Duodenal mucosa (tissue), 2 donors: ENCODE measurements around the gene PDE4A.
"Not testable (repeated sequence)": the region's sequence is repeated elsewhere in the genome, so short reads cannot be mapped to it uniquely, and the experiment has no call there.

Experiments used
- H3K27ac ChIP-seq: one replicate; pipeline ENCODE4 v1.7.0; 2013; ENCODE audit warnings: low read depth, low read length
- H3K27me3 ChIP-seq, 2 donors: one replicate each; pipeline ENCODE4 v1.7.0; 2013; ENCODE audit warnings: low read length in 2 of 2, control low read depth in 1 of 2; ENCODE audit not compliant: insufficient read depth in 2 of 2, control insufficient read depth in 1 of 2
- H3K36me3 ChIP-seq, 2 donors: one replicate each; pipeline ENCODE4 v1.7.0; 2013; ENCODE audit warnings: low read length in 2 of 2, control low read depth in 1 of 2; ENCODE audit not compliant: insufficient read depth in 2 of 2, control insufficient read depth in 1 of 2
- H3K4me1 ChIP-seq, 2 donors: one replicate each; pipeline ENCODE4 v1.7.0; 2013; ENCODE audit warnings: low read length in 2 of 2, control low read depth in 1 of 2; ENCODE audit not compliant: insufficient read depth in 2 of 2, control insufficient read depth in 1 of 2
- H3K4me3 ChIP-seq, 2 donors: one replicate each; pipeline ENCODE4 v1.7.0; 2013; ENCODE audit warnings: low read length in 2 of 2, low read depth in 1 of 2
- H3K9ac ChIP-seq, 2 donors: one replicate each; pipeline ENCODE4 v1.7.0; 2013; ENCODE audit warnings: low read length in 2 of 2, low read depth in 1 of 2
- H3K9me3 ChIP-seq, 2 donors: one replicate each; pipeline ENCODE4 v1.7.0; 2013; ENCODE audit warnings: low read length in 2 of 2, control low read depth in 1 of 2; ENCODE audit not compliant: control insufficient read depth in 1 of 2

Gene PDE4A

DNA sequence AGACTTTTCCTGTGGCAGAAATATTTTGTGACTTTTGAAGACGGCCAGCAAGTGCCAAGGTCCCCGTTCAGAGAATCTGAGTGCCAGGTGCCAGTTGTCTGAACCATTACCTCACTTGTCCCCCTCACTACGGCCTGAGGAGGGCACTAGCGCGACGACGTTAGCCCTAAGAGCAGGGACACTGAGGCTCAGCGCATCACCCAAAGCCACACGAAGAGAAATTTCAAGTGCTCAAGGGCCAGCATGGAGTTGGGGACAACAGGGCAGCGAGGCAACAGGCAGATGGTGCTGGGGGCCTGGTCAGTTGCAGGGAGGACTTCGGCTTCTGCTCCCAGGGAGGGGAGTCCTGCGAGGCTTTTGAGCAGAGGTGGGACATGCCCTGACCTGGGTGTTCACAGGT lies 30.5 kb upstream of the PDE4A start:
- Histone ChIP-seq H3K27me3 (no peaks in the 10 kb centered on the region), H3K4me1 (no peaks in the 10 kb centered on the region), H3K36me3 (peaks cover 11 to 39% of the 10 kb centered on the region in 2 donors), H3K9me3 (no peaks in the 10 kb centered on the region), H3K27ac (no peak overlapping the region), H3K4me3 (no peak overlapping the region), H3K9ac (no peak overlapping the region)

DNA sequence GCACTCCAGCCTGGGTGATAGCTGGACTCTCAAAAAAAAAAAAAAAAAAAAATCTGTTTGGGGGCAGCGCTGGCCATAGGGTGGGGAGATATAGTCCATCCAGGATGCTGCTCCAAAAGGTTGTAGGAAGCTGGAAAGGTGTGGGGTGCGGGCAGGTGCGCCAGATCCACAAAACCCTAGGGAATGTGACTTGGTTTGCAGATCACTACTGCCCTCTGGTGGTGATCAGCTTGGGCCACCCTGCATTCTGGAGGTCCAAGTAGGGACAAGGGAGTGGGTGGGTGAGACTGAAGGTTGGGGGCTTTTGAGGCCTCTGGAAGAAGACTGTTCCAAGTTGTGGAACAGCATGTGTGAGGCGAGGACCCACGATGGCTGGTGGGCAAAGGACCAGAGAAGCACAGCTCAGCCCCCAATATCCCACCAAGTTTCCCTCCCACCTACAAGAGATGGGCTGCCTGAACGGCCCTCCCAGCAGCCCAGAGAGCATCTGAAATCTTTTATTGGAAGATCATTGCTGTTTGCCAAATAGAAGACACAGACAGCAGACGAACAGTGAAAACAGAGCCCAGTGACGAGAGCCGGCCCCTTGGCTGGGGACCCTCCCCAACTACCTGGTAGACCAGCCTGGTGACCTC lies 29.6 kb upstream of the PDE4A start:
- no peaks in the 10 kb centered on the region for H3K9me3 ChIP-seq
- no peak overlapping the region for H3K9ac ChIP-seq
- H3K4me1 ChIP-seq, result no peaks in the 10 kb centered on the region
- H3K27me3 ChIP-seq, result no peaks in the 10 kb centered on the region
- peaks cover 16 to 46% of the 10 kb centered on the region in 2 donors for H3K36me3 ChIP-seq
- no peak overlapping the region for H3K4me3 ChIP-seq
- H3K27ac ChIP-seq, result no peak overlapping the region

DNA sequence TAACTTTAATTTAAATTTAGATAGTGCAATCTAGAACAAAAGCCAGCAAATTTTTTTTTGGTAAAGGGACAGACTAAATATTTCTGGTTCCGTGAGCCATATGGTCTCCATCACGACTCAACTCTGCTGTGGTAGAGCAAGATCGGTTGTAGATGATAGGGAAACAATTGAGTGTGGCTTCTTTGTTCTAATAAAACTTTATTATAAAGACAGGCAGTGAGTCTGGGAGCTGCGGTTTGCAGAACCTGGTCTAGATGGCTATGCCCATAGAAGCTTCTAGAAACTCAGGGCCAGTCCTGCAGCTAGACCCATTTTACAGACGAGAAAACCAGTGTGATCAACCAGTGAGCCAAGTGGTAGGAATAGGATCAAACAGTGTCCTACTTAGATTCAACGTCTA lies 28.2 kb upstream of the PDE4A start:
- Histone ChIP-seq H3K27ac (no peak overlapping the region), H3K9me3 (no peaks in the 10 kb centered on the region), H3K4me3 (no peak overlapping the region), H3K27me3 (no peaks in the 10 kb centered on the region), H3K36me3 (peaks cover 16 to 51% of the 10 kb centered on the region in 2 donors), H3K4me1 (no peaks in the 10 kb centered on the region), H3K9ac (no peak overlapping the region)

DNA sequence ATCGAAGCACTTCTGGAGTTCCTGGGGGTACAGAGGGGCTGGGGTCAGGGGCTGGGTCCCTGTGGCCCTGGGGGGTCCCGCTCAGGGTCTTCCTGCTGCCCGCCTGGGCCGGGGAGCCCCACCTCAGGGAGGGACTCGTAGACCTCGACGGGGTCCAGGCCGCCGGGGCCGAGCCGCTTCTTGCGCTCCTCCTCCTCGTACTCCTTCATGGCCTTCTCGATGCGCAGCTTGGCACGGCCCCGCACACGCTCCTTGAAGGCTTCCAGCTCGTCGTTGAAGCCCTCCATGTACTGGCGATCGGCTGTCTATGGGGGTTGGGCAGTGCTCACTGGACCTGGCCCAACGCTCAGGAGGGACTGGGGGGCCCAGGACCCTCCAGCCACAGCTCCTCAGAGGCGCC lies 27.2 kb upstream of the PDE4A start:
- Histone ChIP-seq H3K4me1 (no peaks in the 10 kb centered on the region), H3K9ac (no peak overlapping the region), H3K27me3 (no peaks in the 10 kb centered on the region), H3K4me3 (no peak overlapping the region), H3K36me3 (peaks cover 16 to 54% of the 10 kb centered on the region in 2 donors), H3K9me3 (no peaks in the 10 kb centered on the region), H3K27ac (no peak overlapping the region)

DNA sequence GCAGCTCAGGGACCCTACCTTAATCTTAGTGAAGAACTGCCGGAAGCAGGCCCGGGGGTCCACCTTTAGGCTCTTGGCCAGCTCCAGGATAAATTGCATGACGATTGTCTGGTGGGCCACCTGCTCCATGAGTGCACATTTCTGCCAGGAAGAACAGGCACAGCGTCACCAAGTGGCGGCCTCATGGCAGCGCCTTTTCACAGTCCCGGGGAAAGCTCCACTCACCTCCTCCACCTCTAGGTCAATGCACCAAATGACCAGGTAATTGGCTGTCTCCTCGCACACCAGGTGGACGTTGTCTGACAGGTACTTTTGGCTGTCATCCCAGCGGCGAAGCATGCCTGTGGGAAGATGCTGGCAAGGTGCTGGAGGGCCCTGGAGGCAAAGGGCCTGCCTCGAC lies 25.3 kb upstream of the PDE4A start:
- Histone ChIP-seq H3K27ac (no peak overlapping the region), H3K27me3 (no peaks in the 10 kb centered on the region), H3K9ac (no peak overlapping the region), H3K4me1 (no peaks in the 10 kb centered on the region), H3K9me3 (no peaks in the 10 kb centered on the region), H3K4me3 (no peak overlapping the region), H3K36me3 (peaks cover 16 to 59% of the 10 kb centered on the region in 2 donors)

DNA sequence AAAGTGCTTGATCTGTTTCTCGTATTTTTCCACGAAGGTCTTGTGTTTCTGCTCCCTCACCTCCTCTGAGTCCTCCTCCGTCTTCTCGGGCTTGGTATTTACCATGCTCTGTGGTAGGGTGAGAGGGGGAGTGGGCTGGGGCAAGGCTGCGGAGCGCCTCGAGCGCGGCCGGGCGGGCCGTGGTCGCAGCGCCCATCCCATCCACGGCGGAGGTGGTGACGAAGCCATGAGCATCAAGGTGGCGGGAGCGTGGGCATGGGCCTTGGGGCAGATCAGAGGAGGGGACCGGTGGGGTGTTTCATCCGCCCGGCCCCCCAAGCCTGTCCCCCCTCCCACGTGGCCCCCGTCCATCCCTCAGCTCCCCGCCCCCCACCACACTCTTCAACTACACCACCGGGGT lies 24.9 kb upstream of the PDE4A start:
- H3K4me3 ChIP-seq, result no peak overlapping the region
- no peaks in the 10 kb centered on the region for H3K9me3 ChIP-seq
- H3K4me1 ChIP-seq, result no peaks in the 10 kb centered on the region
- H3K36me3 ChIP-seq, result peaks cover 16 to 59% of the 10 kb centered on the region in 2 donors
- no peak overlapping the region for H3K27ac ChIP-seq
- no peaks in the 10 kb centered on the region for H3K27me3 ChIP-seq
- no peak overlapping the region for H3K9ac ChIP-seq

DNA sequence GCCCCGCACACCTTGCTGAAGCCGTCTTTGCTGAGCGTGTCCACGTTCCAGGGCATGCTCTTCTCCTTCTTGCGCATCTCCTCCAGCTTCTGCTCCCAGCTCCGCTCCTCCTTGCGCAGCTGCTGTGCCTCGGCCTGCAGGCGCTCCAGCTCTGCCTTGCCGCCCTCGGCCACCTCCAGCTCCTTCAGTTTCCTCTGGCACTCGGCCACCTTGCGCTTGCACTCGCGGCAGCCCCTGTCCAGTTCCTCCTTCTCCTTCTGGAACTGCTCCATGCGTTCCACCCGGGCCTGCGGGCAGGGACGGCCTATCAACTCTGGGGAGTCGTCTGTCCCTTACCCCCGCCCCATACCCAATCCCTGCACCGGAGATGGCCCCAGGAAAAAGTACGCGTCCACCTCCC lies 24.4 kb upstream of the PDE4A start:
- Histone ChIP-seq H3K27ac (no peak overlapping the region), H3K4me1 (peaks cover 2 to 3% of the 10 kb centered on the region in 2 donors), H3K9ac (no peak overlapping the region), H3K4me3 (no peak overlapping the region), H3K9me3 (no peaks in the 10 kb centered on the region), H3K36me3 (peaks cover 13 to 56% of the 10 kb centered on the region in 2 donors), H3K27me3 (no peaks in the 10 kb centered on the region)

DNA sequence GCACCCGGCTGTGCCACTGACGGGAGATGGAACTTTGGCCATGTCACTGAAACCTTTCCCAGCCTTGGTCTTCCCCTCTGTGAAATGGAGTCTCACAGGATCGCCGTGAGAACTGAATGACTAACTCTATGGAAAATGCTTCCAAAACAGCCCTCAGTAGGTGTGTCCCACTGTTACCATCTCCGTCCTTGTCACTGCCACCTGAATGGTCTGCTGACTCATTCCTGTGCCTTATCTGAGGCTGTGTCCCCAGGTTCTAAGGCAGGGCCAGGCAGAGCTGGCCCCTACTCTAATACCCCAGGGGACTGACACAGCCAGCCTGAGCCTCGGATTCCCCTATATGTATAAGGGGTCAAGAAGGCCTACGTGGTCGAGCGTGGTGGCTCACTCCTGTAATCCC lies 21.5 kb upstream of the PDE4A start:
- Histone ChIP-seq H3K27ac (no peak overlapping the region), H3K9me3 (no peaks in the 10 kb centered on the region), H3K4me1 (peaks cover 20 to 24% of the 10 kb centered on the region in 2 donors), H3K27me3 (no peaks in the 10 kb centered on the region), H3K4me3 (no peak overlapping the region), H3K9ac (no peak overlapping the region), H3K36me3 (peaks cover 7 to 28% of the 10 kb centered on the region in 2 donors)

DNA sequence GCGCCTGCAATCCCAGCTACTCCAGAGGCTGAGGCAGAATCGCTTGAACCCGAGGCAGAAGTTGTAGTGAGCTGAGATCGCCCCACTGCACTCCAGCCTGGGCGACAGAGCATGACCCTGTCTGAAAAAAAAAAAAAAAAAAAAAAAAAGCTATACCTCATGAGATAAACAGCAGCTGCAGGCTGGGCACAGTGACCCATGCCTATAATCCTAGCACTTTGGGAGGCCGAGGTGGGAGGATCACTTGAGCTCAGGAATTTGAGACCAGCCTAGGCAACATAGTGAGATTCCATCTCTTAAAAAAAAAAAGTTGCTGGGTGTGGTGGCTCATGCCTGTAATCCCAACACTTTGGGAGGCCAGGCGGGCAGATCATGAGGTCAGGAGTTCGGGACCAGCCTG lies 21.0 kb upstream of the PDE4A start:
- Histone ChIP-seq H3K4me1 (peaks cover 21 to 29% of the 10 kb centered on the region in 2 donors), H3K36me3 (peaks cover 7 to 24% of the 10 kb centered on the region in 2 donors)
- H3K9me3 ChIP-seq, H3K27ac ChIP-seq, H3K27me3 ChIP-seq, H3K4me3 ChIP-seq, H3K9ac ChIP-seq: not testable (repeated sequence)

DNA sequence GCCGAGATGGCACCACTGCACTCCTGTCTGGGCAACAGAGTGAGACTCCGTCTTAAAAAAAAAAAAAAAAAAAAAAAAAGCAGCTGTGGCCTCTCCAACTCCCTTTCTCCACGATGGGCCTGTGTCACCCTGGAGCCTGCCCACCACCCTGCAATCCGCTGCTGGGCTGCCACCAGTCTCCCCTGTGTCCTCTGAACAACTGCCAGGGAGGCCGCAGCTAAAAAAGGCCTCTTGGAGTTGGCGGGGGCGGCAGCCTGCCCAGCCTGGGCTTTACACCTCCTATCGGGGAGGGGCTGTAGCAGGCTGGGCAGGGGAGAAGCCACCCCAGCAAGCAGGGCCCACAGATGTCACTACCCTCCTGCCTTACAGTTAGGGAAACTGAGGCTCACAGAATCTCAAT lies 20.5 kb upstream of the PDE4A start:
- Histone ChIP-seq H3K4me3 (no peak overlapping the region), H3K9ac (no peak overlapping the region), H3K9me3 (no peaks in the 10 kb centered on the region), H3K27me3 (peaks cover 0 to 5% of the 10 kb centered on the region in 2 donors), H3K27ac (no peak overlapping the region), H3K4me1 (peaks cover 26 to 33% of the 10 kb centered on the region in 2 donors), H3K36me3 (peaks cover 5 to 20% of the 10 kb centered on the region in 2 donors)
